ENCODE data around the gene GALNT6.
"Not testable (repeated sequence)": the region's sequence is repeated elsewhere in the genome, so short reads cannot be mapped to it uniquely, and the experiment has no call there.

The GALNT6 gene

DNA sequence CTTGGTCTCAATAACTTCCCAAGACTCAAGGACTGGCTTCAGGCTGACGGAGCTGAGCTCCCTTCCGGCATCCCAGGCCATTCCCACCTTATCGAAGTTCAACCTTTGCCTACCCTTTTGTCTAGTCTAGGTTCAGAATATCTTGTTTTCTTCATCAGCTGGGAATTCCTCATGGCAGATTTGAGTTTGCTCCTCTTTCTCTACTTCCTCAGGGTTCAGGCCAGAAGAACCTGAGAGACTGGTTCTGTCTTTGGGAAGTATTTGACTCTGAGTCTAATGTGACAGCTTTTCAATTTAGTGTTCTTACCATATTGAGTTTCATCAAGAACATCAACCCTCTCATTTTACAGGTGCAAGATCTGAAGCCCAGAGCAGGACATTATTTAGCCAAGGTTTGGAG is 69.3 kb downstream of the GALNT6 start:
- DNase-seq = no peak

GRCh38 chr12:51320695-51321320 is 70.4 kb downstream of the GALNT6 start:
- no peak for DNase-seq

DNA sequence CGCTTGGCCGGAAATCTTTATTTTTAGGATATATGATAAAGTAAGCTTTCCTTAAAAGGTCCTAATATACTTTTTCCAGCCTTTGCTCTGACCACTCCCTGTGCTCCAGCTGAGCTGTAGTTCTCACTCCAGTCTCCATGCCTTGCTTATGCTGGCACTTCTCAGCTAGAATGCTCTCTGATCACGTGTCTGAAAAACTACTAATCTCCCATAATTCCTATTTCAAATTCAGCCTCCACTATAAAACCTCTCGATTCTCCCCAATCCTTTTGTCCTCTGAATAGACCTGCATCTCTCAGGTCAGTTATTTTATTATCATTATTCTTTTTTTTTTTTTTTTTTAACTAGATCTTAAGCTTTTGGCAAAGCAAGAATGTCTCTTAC is 70.9 kb downstream of the GALNT6 start:
- DNase-seq = no peak

DNA sequence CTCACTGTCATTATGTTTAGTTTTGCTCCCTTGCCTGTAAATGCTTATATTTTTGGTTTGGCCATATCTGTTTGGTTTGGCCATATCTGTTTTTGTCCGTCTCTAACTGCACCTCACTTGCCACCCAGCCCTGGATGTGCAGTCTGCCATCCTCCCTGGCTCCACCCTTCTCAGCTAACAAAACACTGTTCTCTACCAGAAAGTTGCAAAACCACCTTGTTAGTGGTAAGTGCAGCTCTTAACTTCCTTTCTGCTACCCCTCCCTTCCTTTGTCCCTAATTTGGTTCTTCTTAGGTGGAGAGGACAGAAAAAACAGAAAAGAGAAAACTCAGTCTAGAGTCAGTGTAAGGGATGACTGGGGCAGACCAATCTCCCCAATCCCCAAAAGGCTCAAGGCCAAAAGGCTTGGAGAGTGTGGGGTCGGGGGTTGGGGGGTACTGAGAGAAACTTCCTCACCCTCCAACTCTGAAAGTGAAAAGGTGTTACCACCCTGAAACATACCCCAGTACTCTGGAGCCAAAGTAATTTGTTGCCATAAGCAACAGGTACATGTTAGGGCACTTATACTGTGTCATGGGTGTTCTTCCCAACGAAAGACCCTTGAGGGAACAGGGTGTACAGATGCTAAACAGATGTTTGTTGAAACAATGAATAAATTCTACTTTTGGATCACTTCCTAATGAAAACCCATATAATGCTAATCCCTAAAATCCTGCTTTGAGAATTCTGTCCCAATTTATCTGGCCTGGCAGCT is 72.2 kb downstream of the GALNT6 start:
- peak; percentile 14 for DNase-seq

DNA sequence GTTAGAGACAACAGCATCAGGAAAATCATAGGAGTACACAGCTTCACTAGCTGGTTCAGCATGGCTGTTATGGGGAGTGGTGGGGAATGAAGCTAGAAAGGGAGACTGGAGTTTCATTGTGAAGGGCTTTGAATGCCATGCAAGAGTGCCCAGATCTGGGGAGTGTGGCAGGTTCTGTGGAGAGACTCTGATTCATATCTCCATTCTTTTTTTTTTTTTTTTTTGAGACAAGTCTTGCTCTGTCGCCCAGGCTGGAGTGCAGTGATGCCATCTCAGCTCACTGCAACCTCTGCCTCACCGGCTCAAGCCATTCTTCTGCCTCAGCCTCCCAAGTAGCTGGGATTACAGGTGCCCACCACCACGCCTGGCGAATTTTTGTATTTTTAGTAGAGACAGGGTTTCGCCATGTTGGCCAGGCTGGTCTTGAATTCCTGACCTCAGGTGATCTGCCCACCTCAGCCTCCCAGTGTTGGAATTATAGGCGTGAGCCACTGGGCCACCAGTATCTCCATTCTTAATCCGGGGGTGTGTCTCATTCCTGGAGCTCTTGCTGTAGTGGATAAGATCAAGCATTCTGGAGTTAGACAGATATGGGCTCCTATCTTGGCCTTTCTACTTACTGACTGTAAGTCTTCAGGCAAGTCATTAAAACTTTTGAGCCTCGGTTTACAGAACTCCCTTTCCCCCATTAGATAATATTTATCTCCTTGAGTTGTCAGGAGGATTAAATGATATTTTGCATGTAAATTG is 73.0 kb downstream of the GALNT6 start:
- DNase-seq = not testable (repeated sequence)

- no peak for DNase-seq
Measured at GRCh38 chr12:51311389-51311788, 79.8 kb downstream of the GALNT6 start.

GRCh38 chr12:51307655-51308593 is 83.3 kb downstream of the GALNT6 start:
- no peak for DNase-seq

GRCh38 chr12:51306507-51306906 is 84.7 kb downstream of the GALNT6 start:
- no peak for DNase-seq

All from T-helper 9 cell (primary cell).